ENCODE measurements around the gene PACSIN1. TPM values are rescaled to one million over a fixed set of nuclear protein-coding genes. Genes with fewer than 3 reads are reported as not detected.

PACSIN1 gene
- total RNA-seq, 2 experiments from 2014 or later, result 19.3 to 88.4 TPM

- Histone ChIP-seq H3K9me3 (ENCODE audit: low read length) (no peaks in the 10 kb centered on the region), H3K4me2 (ENCODE audit: low read length) (no peak overlapping the region), H3K9me2 (ENCODE audit: insufficient read depth, low read length) (no peaks in the 10 kb centered on the region), H3K27ac (ENCODE audit: low read depth, low read length, poor library complexity, severe bottlenecking) (no peak overlapping the region), H3K79me2 (ENCODE audit: insufficient read depth, low read depth, low read length) (no peaks in the 10 kb centered on the region), H4K20me1 (ENCODE audit: insufficient read depth, low read length) (no peaks in the 10 kb centered on the region), H3K36me3 (ENCODE audit: insufficient read depth, low read length) (no peaks in the 10 kb centered on the region), H2AFZ (ENCODE audit: low read length) (no peak overlapping the region), H3K4me3 (ENCODE audit: low read depth, low read length, poor library complexity, severe bottlenecking) (no peak overlapping the region), H3K4me1 (ENCODE audit: insufficient read depth, low read length, poor library complexity, severe bottlenecking) (no peaks in the 10 kb centered on the region)
- ChIA-PET CTCF (ENCODE audit: unreplicated experiment) (no interaction called here), POLR2A (interaction anchor here (0.9 kb wide), 1 partner anchor 109 kb away, joined by 3 read pairs; no protein-coding TSS in a partner anchor)
- intact Hi-C loops (cut with micrococcal nuclease; ENCODE audit: unreplicated experiment), result no loop called here
- DNase-seq (ENCODE audit: low spot score), result no peak
- no TSS peak for BruUV-seq (replicated peaks)
- TF ChIP-seq CTCF (conservative IDR thresholded peaks at IDR 0.05; ENCODE audit: low read length), result no peak
- TF ChIP-seq EZH2phosphoT487 (IDR thresholded peaks at IDR 0.05; ENCODE audit: borderline replicate concordance, low read depth, low read length), result no peak
These were observed 103.6 kb downstream of the PACSIN1 start for GRCh38 chr6:34569361-34569973.

- intact Hi-C loops (cut with micrococcal nuclease; ENCODE audit: unreplicated experiment), result no loop called here
- ChIA-PET POLR2A (interaction anchor here (0.9 kb wide), 1 partner anchor 110 kb away, joined by 3 read pairs; no protein-coding TSS in a partner anchor), CTCF (ENCODE audit: unreplicated experiment) (no interaction called here)
- no peak overlapping the region for H3K27ac ChIP-seq (ENCODE audit: low read depth, low read length, poor library complexity, severe bottlenecking)
- BruUV-seq (replicated peaks), result no TSS peak
- H3K4me2 ChIP-seq (ENCODE audit: low read length), result no peak overlapping the region
- no peaks in the 10 kb centered on the region for H3K9me3 ChIP-seq (ENCODE audit: low read length)
- no peaks in the 10 kb centered on the region for H3K36me3 ChIP-seq (ENCODE audit: insufficient read depth, low read length)
- no peak overlapping the region for H2AFZ ChIP-seq (ENCODE audit: low read length)
- no peaks in the 10 kb centered on the region for H3K4me1 ChIP-seq (ENCODE audit: insufficient read depth, low read length, poor library complexity, severe bottlenecking)
- no peaks in the 10 kb centered on the region for H4K20me1 ChIP-seq (ENCODE audit: insufficient read depth, low read length)
- TF ChIP-seq CTCF (conservative IDR thresholded peaks at IDR 0.05; ENCODE audit: low read length) (no peak), EZH2phosphoT487 (IDR thresholded peaks at IDR 0.05; ENCODE audit: borderline replicate concordance, low read depth, low read length) (no peak)
- H3K4me3 ChIP-seq (ENCODE audit: low read depth, low read length, poor library complexity, severe bottlenecking), result no peak overlapping the region
- no peaks in the 10 kb centered on the region for H3K79me2 ChIP-seq (ENCODE audit: insufficient read depth, low read depth, low read length)
- no peaks in the 10 kb centered on the region for H3K9me2 ChIP-seq (ENCODE audit: insufficient read depth, low read length)
- DNase-seq (ENCODE audit: low spot score), result no peak
These were observed 104.4 kb downstream of the PACSIN1 start for GRCh38 chr6:34570066-34570833.

- Histone ChIP-seq H3K9me3 (ENCODE audit: low read length) (no peaks in the 10 kb centered on the region), H2AFZ (ENCODE audit: low read length) (no peak overlapping the region), H3K27ac (ENCODE audit: low read depth, low read length, poor library complexity, severe bottlenecking) (no peak overlapping the region), H3K4me1 (ENCODE audit: insufficient read depth, low read length, poor library complexity, severe bottlenecking) (no peaks in the 10 kb centered on the region), H3K9me2 (ENCODE audit: insufficient read depth, low read length) (no peaks in the 10 kb centered on the region), H3K79me2 (ENCODE audit: insufficient read depth, low read depth, low read length) (no peaks in the 10 kb centered on the region), H3K4me3 (ENCODE audit: low read depth, low read length, poor library complexity, severe bottlenecking) (no peak overlapping the region), H3K4me2 (ENCODE audit: low read length) (no peak overlapping the region), H4K20me1 (ENCODE audit: insufficient read depth, low read length) (no peaks in the 10 kb centered on the region), H3K36me3 (ENCODE audit: insufficient read depth, low read length) (no peaks in the 10 kb centered on the region)
- no peak for DNase-seq (ENCODE audit: low spot score)
- CTCF ChIA-PET (ENCODE audit: unreplicated experiment), result no interaction called here
- POLR2A ChIA-PET, result interaction anchor here (0.6 kb wide), 1 partner anchor 10 kb away, joined by 3 read pairs; no protein-coding TSS in a partner anchor
- intact Hi-C loops (cut with micrococcal nuclease; ENCODE audit: unreplicated experiment), result no loop called here
- TF ChIP-seq EZH2phosphoT487 (IDR thresholded peaks at IDR 0.05; ENCODE audit: borderline replicate concordance, low read depth, low read length) (no peak), CTCF (conservative IDR thresholded peaks at IDR 0.05; ENCODE audit: low read length) (no peak)
- no TSS peak for BruUV-seq (replicated peaks)
These were observed 105.5 kb downstream of the PACSIN1 start for GRCh38 chr6:34571388-34571787.

All from OCI-LY7 (cell line).